AG04449 (cell line): Measurements from ENCODE around the gene RDH13.
"Not testable (repeated sequence)": the region's sequence is repeated elsewhere in the genome, so short reads cannot be mapped to it uniquely, and the experiment has no call there.

Source experiments
- CTCF ChIA-PET: fragments of 350-600 bp; formaldehyde crosslinking; extraction: SDS; loops from one replicate; lab custom pipeline; 2021; ENCODE audit warnings: antibody characterized with exemption; lab: Yijun Ruan, JAX
- POLR2A ChIA-PET: fragments of 400-600, 350-600 bp; formaldehyde crosslinking; extraction: SDS; loops from one replicate; lab custom pipeline; 2020; ENCODE audit warnings: antibody characterized with exemption, inconsistent platforms; lab: Yijun Ruan, JAX
- DNase-seq: peaks from one replicate; pipeline ENCODE4 v3.0.0-alpha.2; 2010; ENCODE audit warnings: low read depth, low spot score
- H3K4me3 ChIP-seq: 2 replicates; pipeline ENCODE4 v1.5.1; 2011; ENCODE audit warnings: low read depth, mild to moderate bottlenecking, control low read depth, low read length
- TF ChIP-seq, protein P1 (sequence below): IDR thresholded peaks from one replicate; pipeline ENCODE4 v1.5.1; 2011; ENCODE audit warnings: mild to moderate bottlenecking, moderate library complexity, low read length, control low read depth, inconsistent platforms; ENCODE audit not compliant: insufficient read depth; ENCODE audit errors: missing control alignments

Gene RDH13, protein sequence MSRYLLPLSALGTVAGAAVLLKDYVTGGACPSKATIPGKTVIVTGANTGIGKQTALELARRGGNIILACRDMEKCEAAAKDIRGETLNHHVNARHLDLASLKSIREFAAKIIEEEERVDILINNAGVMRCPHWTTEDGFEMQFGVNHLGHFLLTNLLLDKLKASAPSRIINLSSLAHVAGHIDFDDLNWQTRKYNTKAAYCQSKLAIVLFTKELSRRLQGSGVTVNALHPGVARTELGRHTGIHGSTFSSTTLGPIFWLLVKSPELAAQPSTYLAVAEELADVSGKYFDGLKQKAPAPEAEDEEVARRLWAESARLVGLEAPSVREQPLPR

DNA sequence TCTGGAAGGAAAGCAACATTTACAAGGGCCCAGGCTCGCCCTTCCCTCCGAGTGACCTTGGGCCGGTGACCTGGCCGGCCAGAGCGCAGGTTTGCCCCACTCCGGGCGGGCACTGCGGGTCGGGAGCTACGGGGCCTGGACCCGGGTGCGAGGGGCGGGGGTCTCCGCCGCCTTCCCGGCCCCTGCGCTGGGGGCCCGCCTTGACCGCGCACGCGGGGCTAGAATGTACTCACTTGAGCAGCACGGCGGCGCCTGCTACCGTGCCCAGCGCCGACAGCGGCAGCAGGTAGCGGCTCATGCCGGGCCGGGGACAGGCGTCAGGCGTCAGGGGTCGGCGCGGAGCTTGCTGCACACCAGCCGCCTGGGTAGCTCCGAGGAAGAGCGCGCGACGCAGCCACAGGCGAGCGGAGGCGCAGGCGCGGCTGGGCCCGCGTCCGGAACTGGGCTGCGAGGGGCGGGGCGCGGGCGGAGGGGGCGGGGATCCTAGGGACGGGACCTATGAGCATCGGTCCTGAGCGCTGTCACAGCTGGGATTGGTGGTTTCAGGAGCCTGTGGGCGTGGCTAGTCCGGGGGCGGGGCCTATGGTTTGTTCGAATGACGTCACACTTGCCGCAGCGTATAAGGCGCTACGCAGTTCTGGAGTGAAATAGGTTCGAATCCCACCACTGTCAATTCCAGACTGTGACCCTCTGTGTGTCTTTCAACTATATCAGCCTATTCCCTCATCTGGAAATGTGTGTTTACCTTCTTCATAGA lies at the start of gene RDH13:
Gene RDH13, minus strand, starts transcription at position 414 of the 757 bp plus-strand sequence. Its CDS starts 116 bp downstream, at position 298.
- ChIA-PET CTCF (interaction anchor here (1.2 to 1.7 kb wide), 2 partner anchors 25 to 582 kb away, joined by 3 to 6 read pairs; no protein-coding TSS in a partner anchor), POLR2A (no interaction called here)
- H3K4me3 ChIP-seq: peak within 1 kb of the TSS; percentile 70
- TF ChIP-seq, protein P1, sequence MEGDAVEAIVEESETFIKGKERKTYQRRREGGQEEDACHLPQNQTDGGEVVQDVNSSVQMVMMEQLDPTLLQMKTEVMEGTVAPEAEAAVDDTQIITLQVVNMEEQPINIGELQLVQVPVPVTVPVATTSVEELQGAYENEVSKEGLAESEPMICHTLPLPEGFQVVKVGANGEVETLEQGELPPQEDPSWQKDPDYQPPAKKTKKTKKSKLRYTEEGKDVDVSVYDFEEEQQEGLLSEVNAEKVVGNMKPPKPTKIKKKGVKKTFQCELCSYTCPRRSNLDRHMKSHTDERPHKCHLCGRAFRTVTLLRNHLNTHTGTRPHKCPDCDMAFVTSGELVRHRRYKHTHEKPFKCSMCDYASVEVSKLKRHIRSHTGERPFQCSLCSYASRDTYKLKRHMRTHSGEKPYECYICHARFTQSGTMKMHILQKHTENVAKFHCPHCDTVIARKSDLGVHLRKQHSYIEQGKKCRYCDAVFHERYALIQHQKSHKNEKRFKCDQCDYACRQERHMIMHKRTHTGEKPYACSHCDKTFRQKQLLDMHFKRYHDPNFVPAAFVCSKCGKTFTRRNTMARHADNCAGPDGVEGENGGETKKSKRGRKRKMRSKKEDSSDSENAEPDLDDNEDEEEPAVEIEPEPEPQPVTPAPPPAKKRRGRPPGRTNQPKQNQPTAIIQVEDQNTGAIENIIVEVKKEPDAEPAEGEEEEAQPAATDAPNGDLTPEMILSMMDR: no peak
- DNase-seq: peak; percentile 47

DNA sequence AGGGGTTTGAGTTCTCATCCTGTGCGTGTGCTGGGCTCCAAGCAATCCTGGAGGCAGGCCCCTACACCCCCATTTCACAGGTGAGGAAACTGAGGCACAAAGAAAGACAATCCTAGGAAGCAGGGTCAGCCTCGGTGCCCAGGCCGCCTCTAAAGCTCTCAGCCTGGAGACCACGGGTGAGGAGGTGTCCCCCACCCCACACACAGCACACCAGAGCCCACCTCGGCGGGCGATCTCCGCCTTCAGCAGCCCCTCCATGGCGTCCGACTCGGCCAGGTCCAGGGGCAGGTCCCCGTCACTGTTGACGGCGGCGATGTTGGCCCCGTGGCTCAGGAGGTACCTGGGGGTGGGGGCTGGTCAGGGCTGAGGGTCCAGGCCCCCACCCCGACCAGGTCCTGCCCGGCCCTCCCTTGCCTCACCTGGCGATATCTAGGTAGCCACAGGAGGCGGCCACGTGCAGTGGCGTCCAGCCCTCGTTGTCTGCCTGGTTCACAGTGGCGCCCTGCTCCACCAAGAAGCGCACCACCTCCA lies 49.4 kb upstream of the RDH13 start:
- ChIA-PET CTCF (interaction anchor here (1.0 to 1.9 kb wide), 3 partner anchors 11 to 355 kb away, joined by 3 to 12 read pairs (median 3); no protein-coding TSS in a partner anchor), POLR2A (no interaction called here)
- H3K4me3 ChIP-seq: no peak overlapping the region
- DNase-seq: no peak
- TF ChIP-seq, protein P1: no peak

DNA sequence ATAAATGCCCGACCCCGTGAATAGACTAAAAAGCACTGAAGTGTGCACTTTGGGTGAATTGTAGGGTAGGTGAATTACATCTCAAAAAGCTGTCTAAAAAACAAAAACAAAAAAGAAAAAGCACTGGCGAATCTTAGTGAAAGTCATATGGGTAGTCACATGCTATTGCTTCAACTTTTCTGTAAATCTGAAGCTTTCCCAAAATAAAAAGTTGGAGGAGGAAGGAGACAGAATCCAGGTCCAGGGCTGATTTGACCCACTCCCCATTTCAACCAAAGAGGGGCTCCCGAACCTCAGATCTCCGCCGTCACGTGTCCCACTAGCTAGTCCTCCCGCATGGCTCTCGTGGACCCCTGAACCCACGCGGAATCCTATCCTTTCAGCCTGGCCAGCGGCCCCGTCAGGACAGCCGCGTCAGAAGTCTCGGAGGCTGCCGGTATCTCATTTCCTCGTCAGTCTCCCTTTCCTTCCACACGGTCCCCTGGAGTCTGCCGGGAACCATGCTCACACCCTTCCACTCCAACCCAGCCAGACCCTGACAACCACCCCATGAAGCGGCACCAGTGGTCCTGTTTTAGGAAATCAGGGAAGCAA lies 48.4 kb upstream of the RDH13 start:
- no peak overlapping the region for H3K4me3 ChIP-seq
- POLR2A ChIA-PET: no interaction called here
- DNase-seq: no peak
- CTCF ChIA-PET: interaction anchor here (1.5 to 1.6 kb wide), 2 partner anchors 10 to 23 kb away, joined by 3 to 5 read pairs; no protein-coding TSS in a partner anchor
- TF ChIP-seq, protein P1: no peak

DNA sequence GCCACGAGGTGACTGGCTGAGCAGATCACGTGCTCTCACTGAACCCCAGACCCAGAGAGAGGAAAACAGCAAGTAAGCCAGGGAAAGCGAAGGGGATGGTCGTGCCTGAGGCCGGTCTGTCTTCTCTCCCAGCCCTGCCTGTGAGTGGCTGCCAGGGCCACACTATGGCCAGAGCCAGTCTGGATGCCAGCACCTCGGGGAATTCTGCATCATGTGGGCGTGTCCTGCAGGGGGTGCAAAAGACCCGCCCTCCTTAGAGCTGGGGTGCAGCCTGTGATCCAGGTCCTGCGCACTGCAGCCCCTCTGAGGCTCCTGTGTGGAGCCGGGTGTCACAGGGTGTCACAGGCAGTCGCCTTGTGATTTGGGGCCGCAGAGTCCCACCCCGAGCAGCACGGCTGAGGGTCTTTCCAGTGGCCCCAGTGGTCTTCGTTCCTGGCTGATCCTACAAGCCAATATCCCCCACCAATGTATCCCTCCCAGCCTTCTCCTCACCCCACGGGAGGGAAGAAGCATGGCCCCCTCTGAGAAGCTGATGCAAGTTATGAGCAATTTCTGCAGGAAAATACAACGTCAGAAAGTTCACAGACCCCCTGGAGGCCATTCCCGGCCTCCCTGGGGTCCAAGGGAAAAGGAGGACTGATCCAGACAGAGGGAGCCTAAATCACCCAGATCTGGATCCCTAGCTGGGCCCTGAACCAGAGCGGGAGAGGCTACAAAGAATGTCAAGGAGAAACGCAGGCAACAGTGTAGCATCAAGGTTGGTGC lies 46.8 kb upstream of the RDH13 start:
- no peak overlapping the region for H3K4me3 ChIP-seq
- no peak for DNase-seq
- TF ChIP-seq, protein P1: no peak
- CTCF ChIA-PET: interaction anchor here (1.4 to 1.6 kb wide), 2 partner anchors 22 kb away, joined by 4 to 5 read pairs; no protein-coding TSS in a partner anchor
- POLR2A ChIA-PET: no interaction called here

DNA sequence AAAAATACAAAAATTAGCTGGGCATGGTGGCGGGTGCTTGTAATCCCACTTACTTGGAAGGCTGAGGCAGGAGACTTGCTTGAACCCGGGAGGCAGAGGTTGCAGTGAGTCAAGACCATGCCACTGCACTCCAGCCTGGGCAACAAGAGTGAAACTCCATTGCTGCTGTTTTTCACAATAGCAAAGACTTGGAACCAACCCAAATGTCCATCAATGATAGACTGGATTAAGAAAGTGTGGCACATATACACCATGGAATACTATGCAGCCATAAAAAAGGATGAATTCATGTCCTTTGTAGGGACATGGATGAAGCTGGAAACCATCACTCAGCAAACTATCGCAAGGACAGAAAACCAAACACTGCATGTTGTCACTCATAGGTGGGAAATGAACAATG lies 44.3 kb upstream of the RDH13 start:
- CTCF ChIA-PET: interaction anchor here (3.2 kb wide), 1 partner anchor 19 kb away, joined by 25 read pairs; no protein-coding TSS in a partner anchor
- DNase-seq, H3K4me3 ChIP-seq, POLR2A ChIA-PET: not testable (repeated sequence)

DNA sequence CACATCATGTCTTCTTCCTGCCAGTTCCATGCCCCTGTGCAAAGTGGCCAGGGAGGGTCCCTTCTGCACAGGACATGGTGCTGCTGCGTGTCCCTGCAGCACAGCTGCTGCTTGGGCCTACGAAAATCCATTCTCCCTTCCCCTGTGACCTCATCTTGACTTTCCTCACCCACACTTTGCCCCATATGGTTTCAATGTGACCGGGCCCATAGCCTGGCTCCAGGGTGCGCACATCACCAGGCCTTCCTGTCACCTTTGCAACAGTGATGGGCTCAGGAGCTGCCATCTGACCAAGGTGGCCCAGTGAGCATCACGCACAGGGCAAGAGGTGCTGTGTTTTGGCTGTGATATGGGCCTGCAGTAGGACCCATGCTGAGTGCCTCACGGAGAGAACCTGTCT lies 43.6 kb upstream of the RDH13 start:
- POLR2A ChIA-PET: interaction anchor here (0.6 to 1.0 kb wide), 2 partner anchors 10 to 11 kb away, joined by 3 read pairs; partner anchors contain the start of gene PPP1R12C
- no peak for DNase-seq
- CTCF ChIA-PET: interaction anchor here (3.2 kb wide), 1 partner anchor 18 kb away, joined by 25 read pairs; no protein-coding TSS in a partner anchor
- no peak overlapping the region for H3K4me3 ChIP-seq
- TF ChIP-seq, protein P1: no peak
